Measurements from ENCODE around the gene TM9SF3.
"Not testable (repeated sequence)": the region's sequence is repeated elsewhere in the genome, so short reads cannot be mapped to it uniquely, and the experiment has no call there.

TM9SF3 gene

DNA sequence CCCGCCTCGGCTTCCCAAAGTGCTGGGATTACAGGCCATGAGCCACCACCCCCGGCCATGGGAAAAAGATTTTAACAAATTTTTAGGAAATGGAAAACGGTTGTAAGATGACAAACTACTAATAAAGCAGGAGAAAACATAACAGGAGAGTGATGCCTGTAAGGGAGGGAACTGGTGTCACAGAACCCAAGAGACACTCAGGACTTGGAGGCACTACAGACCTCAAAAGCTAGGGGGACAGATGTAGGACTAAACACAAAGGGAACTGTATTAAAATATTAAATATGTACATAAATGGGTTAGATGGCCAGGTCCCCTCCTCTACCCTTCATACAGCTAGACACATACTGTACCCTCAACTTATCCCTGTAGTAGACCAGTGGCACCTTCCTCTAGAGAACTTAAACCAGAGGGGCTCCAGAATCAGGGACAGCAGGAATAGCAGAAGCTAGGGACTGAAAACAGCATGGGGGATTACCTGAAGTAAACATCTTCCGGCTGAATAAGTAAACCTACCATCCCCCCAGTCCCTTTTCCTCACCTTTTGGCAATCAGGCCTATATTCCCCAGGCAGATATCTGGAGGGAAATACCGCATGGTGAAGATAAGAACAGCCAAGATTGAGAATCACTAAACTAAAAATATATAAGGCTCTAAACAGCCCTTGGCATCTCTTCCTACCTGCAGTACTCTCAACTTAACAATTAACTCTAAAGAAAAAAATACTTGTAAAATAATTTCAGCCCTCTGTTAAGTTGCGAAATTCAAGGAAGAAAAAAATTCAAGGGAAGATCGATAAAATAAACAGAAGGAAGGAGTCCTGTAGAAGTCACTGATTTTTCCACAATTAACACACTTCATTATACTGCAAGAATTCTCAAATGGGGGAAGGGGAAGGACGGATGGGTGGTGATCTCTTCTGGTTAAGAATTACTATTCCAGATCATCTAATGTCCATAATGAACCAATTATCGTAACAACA is 15.5 kb downstream of the TM9SF3 start:
- Histone ChIP-seq H3K36me3 (peaks cover 93% of the 10 kb centered on the region), H3K9ac (no peak overlapping the region), H3K27ac (no peak overlapping the region), H3K4me2 (no peak overlapping the region), H3K4me1 (peaks cover under 1% of the 10 kb centered on the region; the same call in 1 of the 2 replicates), H4K20me1 (peaks cover 100% of the 10 kb centered on the region), H3K27me3 (no peaks in the 10 kb centered on the region), H3K4me3 (no peak overlapping the region), H3K9me3 (no peaks in the 10 kb centered on the region; the same call in 1 of the 2 replicates)
- TF ChIP-seq Cebpa-rat (IDR thresholded peaks at IDR 0.05): no peak

DNA sequence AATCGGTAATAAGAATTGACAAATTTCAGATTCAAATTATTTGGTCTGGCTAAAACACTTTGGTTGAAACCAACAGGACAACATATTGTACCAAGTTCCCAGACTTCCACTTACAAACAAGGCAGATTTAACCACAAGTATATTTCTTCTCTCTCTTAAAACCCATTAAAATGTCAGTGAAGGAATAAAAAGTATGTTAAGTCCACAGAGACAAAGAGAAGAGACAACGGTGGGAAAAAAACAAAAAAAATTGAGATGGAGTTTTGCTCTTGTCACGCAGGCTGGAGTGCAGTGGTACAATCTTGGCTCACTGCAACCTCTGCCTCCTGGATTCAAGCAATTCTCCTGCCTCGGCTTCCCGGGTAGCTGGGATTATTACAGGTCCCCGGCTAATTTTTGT is 16.3 kb downstream of the TM9SF3 start:
- Histone ChIP-seq H3K36me3 (peaks cover 86% of the 10 kb centered on the region), H3K27ac (no peak overlapping the region)
- TF ChIP-seq Cebpa-rat (IDR thresholded peaks at IDR 0.05): no peak

DNA sequence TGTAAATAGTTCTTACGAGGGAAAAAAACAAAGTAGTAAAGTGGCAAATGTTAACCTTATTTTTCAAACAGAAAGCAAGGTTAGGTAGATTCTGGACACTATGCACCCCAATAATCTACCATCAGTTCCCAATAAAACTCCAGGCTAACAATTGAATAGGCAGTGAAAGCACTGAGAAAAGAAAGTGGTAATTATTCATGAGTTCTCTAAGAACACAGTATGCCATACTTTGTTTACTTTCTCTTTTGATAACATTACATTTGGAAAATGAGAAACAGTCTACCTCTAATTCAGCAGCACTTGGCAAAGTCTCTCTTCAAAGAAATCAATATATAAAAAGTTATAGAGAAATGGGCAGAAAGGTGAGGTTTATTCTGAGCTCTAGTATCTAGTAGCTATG is 18.4 kb downstream of the TM9SF3 start:
- no peak for TF ChIP-seq Cebpa-rat (IDR thresholded peaks at IDR 0.05)
- H3K4me1 ChIP-seq: no peaks in the 10 kb centered on the region
- peaks cover 80% of the 10 kb centered on the region for H3K36me3 ChIP-seq
- no peak overlapping the region for H3K27ac ChIP-seq
- H3K9me3 ChIP-seq: no peaks in the 10 kb centered on the region; the same call in 1 of the 2 replicates
- H3K4me3 ChIP-seq: no peak overlapping the region
- no peaks in the 10 kb centered on the region for H3K27me3 ChIP-seq
- peaks cover 100% of the 10 kb centered on the region for H4K20me1 ChIP-seq
- no peak overlapping the region for H3K4me2 ChIP-seq
- no peak overlapping the region for H3K9ac ChIP-seq

More for the DNA sequence above, 16.3 kb downstream of the TM9SF3 start:
- Histone ChIP-seq H3K4me2 (no peak overlapping the region), H3K4me1 (no peaks in the 10 kb centered on the region), H3K27me3 (no peaks in the 10 kb centered on the region), H3K9me3 (no peaks in the 10 kb centered on the region; the same call in 1 of the 2 replicates), H4K20me1 (peaks cover 100% of the 10 kb centered on the region), H3K9ac (no peak overlapping the region), H3K4me3 (no peak overlapping the region)

DNA sequence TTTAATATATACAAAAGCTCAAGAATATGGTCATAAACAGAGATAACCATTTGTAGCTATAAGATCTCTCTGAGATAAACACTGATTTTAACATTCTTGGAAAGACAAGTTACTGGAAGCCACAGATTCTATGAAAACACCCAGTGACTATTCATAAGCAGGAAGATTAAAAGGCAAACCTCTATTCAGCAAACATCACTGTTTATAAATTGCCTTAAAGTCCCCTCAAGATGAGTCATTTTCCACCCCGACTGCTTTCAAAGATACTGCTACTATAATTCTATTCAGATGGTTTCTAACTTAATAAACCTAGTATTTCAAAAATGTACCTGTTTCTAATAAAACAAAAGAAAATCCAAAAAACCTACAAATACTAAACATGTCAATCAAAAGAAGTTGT is 21.0 kb downstream of the TM9SF3 start:
- H3K27ac ChIP-seq: no peak overlapping the region
- peaks cover 80% of the 10 kb centered on the region for H3K36me3 ChIP-seq
- H4K20me1 ChIP-seq: peaks cover 100% of the 10 kb centered on the region
- no peak overlapping the region for H3K4me2 ChIP-seq
- no peak for TF ChIP-seq Cebpa-rat (IDR thresholded peaks at IDR 0.05)
- no peaks in the 10 kb centered on the region for H3K4me1 ChIP-seq
- H3K9me3 ChIP-seq: no peaks in the 10 kb centered on the region
- no peak overlapping the region for H3K4me3 ChIP-seq
- H3K27me3 ChIP-seq: no peaks in the 10 kb centered on the region
- no peak overlapping the region for H3K9ac ChIP-seq

DNA sequence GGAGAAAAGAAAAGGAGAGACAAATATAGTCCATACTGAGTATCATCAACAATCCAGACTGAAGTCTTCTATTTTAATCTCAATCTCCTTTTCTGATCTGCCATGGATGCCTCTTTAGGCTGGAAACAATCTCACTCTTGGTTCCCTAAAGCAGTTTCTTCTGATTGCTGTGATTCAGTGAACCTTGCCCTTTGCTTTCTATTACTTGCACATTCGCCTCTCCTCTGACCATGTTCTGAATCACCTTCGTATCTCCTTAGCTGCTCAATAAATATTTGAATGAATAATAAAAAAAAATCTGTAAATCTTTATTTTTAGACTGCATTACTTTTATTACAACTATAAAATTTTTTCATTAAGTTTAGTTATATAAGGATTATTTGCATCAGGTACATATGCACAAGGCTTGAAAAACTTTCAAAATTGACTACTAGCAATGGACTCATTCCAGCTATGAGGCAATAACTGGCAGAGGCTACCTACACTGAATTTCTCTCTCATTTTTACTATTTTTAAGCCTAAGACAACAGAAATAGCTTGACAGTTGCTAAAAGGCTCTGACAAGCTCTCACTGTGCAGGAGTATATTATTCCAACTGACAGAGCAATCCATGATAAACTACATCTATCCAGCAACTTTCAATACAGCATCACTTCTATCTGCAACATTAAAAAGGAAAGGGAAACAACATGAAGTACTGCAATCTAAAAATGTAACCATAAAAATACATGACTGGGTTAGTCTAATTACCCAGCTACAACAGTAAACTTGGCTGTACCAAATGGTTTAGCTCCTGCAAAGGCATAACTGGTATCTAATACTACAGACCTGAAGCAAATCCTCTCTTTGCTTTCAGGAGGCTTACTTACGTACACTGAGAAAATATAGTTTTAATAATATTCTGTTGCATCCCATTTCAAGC is 25.6 kb downstream of the TM9SF3 start:
- Histone ChIP-seq H3K4me2 (no peak overlapping the region), H4K20me1 (peaks cover 94% of the 10 kb centered on the region), H3K4me1 (no peaks in the 10 kb centered on the region), H3K4me3 (no peak overlapping the region), H3K27ac (no peak overlapping the region), H3K36me3 (peaks cover 75% of the 10 kb centered on the region), H3K9me3 (no peaks in the 10 kb centered on the region), H3K27me3 (no peaks in the 10 kb centered on the region), H3K9ac (no peak overlapping the region)
- no peak for TF ChIP-seq Cebpa-rat (IDR thresholded peaks at IDR 0.05)

DNA sequence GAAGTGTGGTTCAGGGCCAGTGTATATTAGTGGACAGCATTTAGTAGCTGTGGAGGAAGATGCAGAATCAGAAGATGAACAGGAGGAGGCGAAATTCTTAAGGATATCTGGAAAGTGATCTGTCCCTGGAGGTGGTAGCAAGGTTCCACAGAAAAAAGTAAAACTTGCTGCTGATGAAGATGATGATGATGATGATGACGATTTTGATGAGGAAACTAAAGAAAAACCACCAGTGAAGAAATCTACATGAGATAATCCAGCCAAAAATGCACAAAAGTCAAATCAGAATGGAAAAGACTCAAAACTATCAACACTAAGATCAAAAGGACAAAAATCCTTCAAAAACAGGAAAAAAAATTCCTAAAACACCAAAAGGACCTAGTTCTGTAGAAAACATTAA is 26.3 kb downstream of the TM9SF3 start:
- TF ChIP-seq Cebpa-rat (IDR thresholded peaks at IDR 0.05): no peak
- no peaks in the 10 kb centered on the region for H3K4me1 ChIP-seq
- peaks cover 75% of the 10 kb centered on the region for H3K36me3 ChIP-seq
- H3K4me3 ChIP-seq: no peak overlapping the region
- H3K27me3 ChIP-seq: no peaks in the 10 kb centered on the region
- H3K27ac ChIP-seq: no peak overlapping the region
- no peaks in the 10 kb centered on the region for H3K9me3 ChIP-seq
- no peak overlapping the region for H3K4me2 ChIP-seq
- H3K9ac ChIP-seq: no peak overlapping the region
- H4K20me1 ChIP-seq: peaks cover 94% of the 10 kb centered on the region

DNA sequence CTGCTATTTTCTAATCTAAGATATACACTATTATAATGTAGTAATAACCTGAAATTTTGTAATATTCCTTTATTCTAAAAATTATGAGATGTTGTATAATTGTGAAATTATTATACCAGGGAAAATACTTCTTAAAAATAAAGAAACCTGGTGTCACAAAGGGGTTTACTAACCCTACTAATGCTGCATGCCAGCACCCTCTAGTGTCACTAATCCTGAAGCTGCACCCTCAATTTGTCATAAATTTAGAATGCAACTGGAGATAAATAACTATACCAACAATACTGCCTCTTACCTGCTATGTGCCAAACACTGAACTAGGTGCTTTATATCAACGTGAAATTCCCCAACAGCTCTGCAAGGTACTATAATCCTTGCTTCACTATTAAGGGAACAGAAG is 30.8 kb downstream of the TM9SF3 start:
- Histone ChIP-seq H3K27me3 (no peaks in the 10 kb centered on the region), H3K27ac (no peak overlapping the region), H3K9ac (no peak overlapping the region), H3K9me3 (no peaks in the 10 kb centered on the region), H4K20me1 (peaks cover 89% of the 10 kb centered on the region), H3K4me2 (no peak overlapping the region), H3K4me1 (no peaks in the 10 kb centered on the region), H3K36me3 (peaks cover 85% of the 10 kb centered on the region), H3K4me3 (no peak overlapping the region)
- no peak for TF ChIP-seq Cebpa-rat (IDR thresholded peaks at IDR 0.05)

DNA sequence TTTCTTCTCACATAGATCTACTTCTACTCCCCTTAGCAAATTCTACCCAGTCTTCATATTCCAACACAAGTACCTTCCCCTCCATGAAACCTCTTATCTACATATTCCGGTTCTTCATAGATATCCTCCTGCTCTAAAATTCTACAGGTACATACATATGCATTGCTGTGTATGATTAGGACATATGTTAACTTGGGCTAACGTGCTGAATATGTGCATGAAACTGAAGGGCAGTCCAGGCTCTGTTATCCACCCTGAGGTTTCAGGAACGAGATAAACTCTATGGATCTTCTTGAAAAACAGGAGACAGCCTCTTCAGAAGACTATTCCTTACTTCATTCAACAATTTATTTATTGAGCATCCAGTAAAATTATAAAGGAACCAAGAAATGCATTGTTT is 31.5 kb downstream of the TM9SF3 start:
- Histone ChIP-seq H3K9me3 (no peaks in the 10 kb centered on the region), H3K27me3 (no peaks in the 10 kb centered on the region)
- no peak for TF ChIP-seq Cebpa-rat (IDR thresholded peaks at IDR 0.05)

DNA sequence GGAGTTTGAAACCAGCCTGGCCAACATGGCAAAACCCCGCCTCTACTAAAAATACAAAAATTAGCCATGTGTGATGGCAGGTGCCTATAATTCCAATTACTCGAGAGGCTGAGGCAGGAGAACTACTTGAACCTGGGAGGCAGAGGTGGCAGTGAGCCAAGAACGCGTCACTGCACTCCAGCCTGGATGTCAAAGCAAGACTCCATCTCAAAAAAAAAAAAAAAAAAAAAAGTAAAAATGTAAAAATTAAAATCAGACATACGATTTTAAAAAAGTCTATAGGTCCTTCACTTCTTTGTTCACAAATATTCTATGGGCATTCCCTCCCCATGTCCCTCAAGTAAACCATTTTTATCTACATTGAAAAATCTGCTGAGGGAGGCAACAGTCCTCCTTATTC is 38.2 kb downstream of the TM9SF3 start:
- TF ChIP-seq Cebpa-rat (IDR thresholded peaks at IDR 0.05): no peak
- no peak overlapping the region for H3K9ac ChIP-seq
- no peaks in the 10 kb centered on the region for H3K4me1 ChIP-seq
- no peaks in the 10 kb centered on the region for H3K27me3 ChIP-seq
- peaks cover 87% of the 10 kb centered on the region for H4K20me1 ChIP-seq
- no peak overlapping the region for H3K27ac ChIP-seq
- no peaks in the 10 kb centered on the region for H3K9me3 ChIP-seq
- no peak overlapping the region for H3K4me2 ChIP-seq
- H3K4me3 ChIP-seq: no peak overlapping the region
- H3K36me3 ChIP-seq: peaks cover 97% of the 10 kb centered on the region

More for the DNA sequence above, 31.5 kb downstream of the TM9SF3 start:
- H3K4me2 ChIP-seq: no peak overlapping the region
- peaks cover 89% of the 10 kb centered on the region for H4K20me1 ChIP-seq
- no peak overlapping the region for H3K9ac ChIP-seq
- no peak overlapping the region for H3K4me3 ChIP-seq
- peaks cover 84% of the 10 kb centered on the region for H3K36me3 ChIP-seq
- H3K27ac ChIP-seq: no peak overlapping the region
- H3K4me1 ChIP-seq: no peaks in the 10 kb centered on the region

DNA sequence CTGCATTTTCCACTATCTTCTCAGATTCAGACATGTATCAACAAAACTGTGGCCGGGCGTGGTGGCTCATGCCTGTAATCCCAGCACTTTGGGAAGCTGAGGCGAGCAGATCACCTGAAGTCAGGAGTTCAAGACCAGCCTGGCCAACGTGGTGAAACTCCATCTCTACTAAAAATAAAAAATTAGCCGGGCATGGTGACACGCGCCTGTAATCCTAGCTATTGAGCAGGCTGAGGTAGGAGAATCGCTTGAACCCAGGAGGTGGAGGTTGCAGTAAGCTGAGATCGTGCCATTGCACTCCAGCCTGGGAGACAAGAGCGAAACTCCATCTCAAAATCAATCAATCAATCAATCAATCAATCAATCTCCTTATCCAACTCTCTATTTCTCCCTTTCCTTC is 41.3 kb downstream of the TM9SF3 start:
- H3K36me3 ChIP-seq: peaks cover 97% of the 10 kb centered on the region
- H3K4me3 ChIP-seq, H3K9ac ChIP-seq, H3K4me2 ChIP-seq, H3K9me3 ChIP-seq, H3K4me1 ChIP-seq, H3K27ac ChIP-seq, H3K27me3 ChIP-seq: not testable (repeated sequence)
- peaks cover 74% of the 10 kb centered on the region for H4K20me1 ChIP-seq

Measured in BLaER1 (cell line).